WTC11 (cell line): ENCODE measurements around the gene SULF2. TPM values are rescaled to one million over a fixed set of nuclear protein-coding genes. Genes with fewer than 3 reads are reported as not detected.

Experiments
- ATAC-seq: fragments of 200-7000 bp; cut with Tn5 transposase; 2 replicates; pipeline ENCODE4 v1.10.0; 2021; ENCODE audit warnings: mild to moderate bottlenecking, moderate library complexity
- CTCF ChIA-PET: fragments of 300-600 bp; sonication (Branson Sonifier 250); formaldehyde crosslinking; loops from one replicate; lab custom pipeline; 2021; ENCODE audit warnings: antibody characterized with exemption; lab: Charles Lee
- POLR2A ChIA-PET: fragments of 350-600 bp; sonication (Branson Sonifier 250); formaldehyde crosslinking; loops from one replicate; lab custom pipeline; 2021; ENCODE audit warnings: antibody characterized with exemption; lab: Charles Lee
- DNase-seq: peaks from one replicate; pipeline ENCODE4 v3.0.0; 2021; ENCODE audit warnings: low spot score
- H3K27ac Mint-ChIP-seq: 2 replicates; pipeline ENCODE4 v1.8.0; 2021; ENCODE audit warnings: mixed read lengths
- H3K27me3 Mint-ChIP-seq: 2 replicates; pipeline ENCODE4 v1.8.0; 2021; ENCODE audit warnings: low read depth, mild to moderate bottlenecking, moderate library complexity, mixed read lengths
- H3K36me3 Mint-ChIP-seq: 2 replicates; pipeline ENCODE4 v1.8.0; 2021; ENCODE audit warnings: mixed read lengths
- H3K4me1 Mint-ChIP-seq: 2 replicates; pipeline ENCODE4 v1.8.0; 2022; ENCODE audit warnings: mixed read lengths
- H3K4me3 Mint-ChIP-seq: 2 replicates; pipeline ENCODE4 v1.8.0; 2021; ENCODE audit warnings: mild to moderate bottlenecking, moderate library complexity, mixed read lengths
- H3K9me3 Mint-ChIP-seq: 2 replicates; pipeline ENCODE4 v1.8.0; 2021; ENCODE audit warnings: mixed read lengths
- ATF3 ChIP-seq: sonication (generic); formaldehyde crosslinking; conservative IDR thresholded peaks from 2 replicates; pipeline ENCODE4 v1.8.1; 2022; ENCODE audit warnings: mild to moderate bottlenecking, missing genetic modification reagents
- ATF6 ChIP-seq: sonication (generic); formaldehyde crosslinking; IDR thresholded peaks from 2 replicates; pipeline ENCODE4 v1.8.1; 2023; ENCODE audit warnings: mild to moderate bottlenecking, missing genetic modification reagents
- CREM ChIP-seq: sonication (generic); formaldehyde crosslinking; IDR thresholded peaks from 2 replicates; pipeline ENCODE4 v1.8.1; 2022; ENCODE audit warnings: mild to moderate bottlenecking, missing genetic modification reagents, moderate library complexity
- EMX1 ChIP-seq: fragments of 250-450 bp; sonication (Bioruptor Pico); IDR thresholded peaks from 2 replicates; pipeline ENCODE4 v1.8.0; 2021; ENCODE audit warnings: mild to moderate bottlenecking
- GABPB1 ChIP-seq: sonication (generic); formaldehyde crosslinking; IDR thresholded peaks from 2 replicates; pipeline ENCODE4 v1.8.1; 2023; ENCODE audit warnings: mild to moderate bottlenecking, missing genetic modification reagents
- GRHL2 ChIP-seq: fragments of 250-450 bp; sonication (Bioruptor Pico); IDR thresholded peaks from 2 replicates; pipeline ENCODE4 v1.8.0; 2022; ENCODE audit warnings: mild to moderate bottlenecking, moderate library complexity; ENCODE audit not compliant: insufficient replicate concordance, severe bottlenecking
- HMGA2 ChIP-seq: fragments of 250-450 bp; sonication (Bioruptor Pico); IDR thresholded peaks from 2 replicates; pipeline ENCODE4 v1.4.0; 2021; ENCODE audit warnings: mild to moderate bottlenecking, moderate library complexity
- IRF2 ChIP-seq: sonication (generic); formaldehyde crosslinking; IDR thresholded peaks from 2 replicates; pipeline ENCODE4 v1.8.0; 2022; ENCODE audit warnings: low read depth, missing genetic modification reagents, borderline replicate concordance
- JAZF1 ChIP-seq: fragments of 250-450 bp; sonication (Bioruptor Pico); IDR thresholded peaks from 2 replicates; pipeline ENCODE4 v1.9.0; 2021; ENCODE audit warnings: moderate library complexity, mild to moderate bottlenecking, inconsistent platforms
- MYBL2 ChIP-seq: sonication (generic); formaldehyde crosslinking; IDR thresholded peaks from 2 replicates; pipeline ENCODE4 v1.8.1; 2023; ENCODE audit warnings: mild to moderate bottlenecking, moderate library complexity, missing genetic modification reagents
- SP1 ChIP-seq: sonication (generic); formaldehyde crosslinking; conservative IDR thresholded peaks from 2 replicates; pipeline ENCODE4 v1.8.1; 2022; ENCODE audit warnings: missing genetic modification reagents
- TCF7 ChIP-seq: sonication (generic); formaldehyde crosslinking; IDR thresholded peaks from 2 replicates; pipeline ENCODE4 v1.8.0; 2022; ENCODE audit warnings: mild to moderate bottlenecking, low read depth, missing genetic modification reagents, moderate library complexity
- TP53 ChIP-seq: sonication (generic); formaldehyde crosslinking; IDR thresholded peaks from 2 replicates; pipeline ENCODE4 v1.8.1; 2023; ENCODE audit warnings: mild to moderate bottlenecking, missing genetic modification reagents
- ZNF263 ChIP-seq: sonication (generic); formaldehyde crosslinking; IDR thresholded peaks from 2 replicates; pipeline ENCODE4 v1.8.1; 2022; ENCODE audit warnings: low read depth, mild to moderate bottlenecking, moderate library complexity, missing genetic modification reagents
- ZNF416 ChIP-seq: fragments of 250-450 bp; sonication (Bioruptor Pico); IDR thresholded peaks from 2 replicates; pipeline ENCODE4 v1.9.0; 2021; ENCODE audit warnings: mild to moderate bottlenecking, inconsistent platforms
- ZNF671 ChIP-seq: fragments of 250-450 bp; sonication (Bioruptor Pico); IDR thresholded peaks from 2 replicates; pipeline ENCODE4 v1.8.0; 2021; ENCODE audit warnings: mild to moderate bottlenecking
- total RNA-seq: library from RNA; stranded (reverse); gene quantifications from 3 replicates; pipeline ENCODE4 v1.2.3, GENCODE V29; 2021
- TF ChIP-seq, protein P1 (sequence below): sonication (generic); formaldehyde crosslinking; conservative IDR thresholded peaks from 2 replicates; pipeline ENCODE4 v1.8.1; 2023; ENCODE audit warnings: mild to moderate bottlenecking, low read depth, missing genetic modification reagents, moderate library complexity
- TF ChIP-seq, protein P2 (sequence below): fragments of 250-450 bp; sonication (Bioruptor Pico); IDR thresholded peaks from 2 replicates; pipeline ENCODE4 v1.9.0; 2021; ENCODE audit warnings: mild to moderate bottlenecking
- TF ChIP-seq, protein P3 (sequence below): fragments of 250-450 bp; sonication (Bioruptor Pico); IDR thresholded peaks from 2 replicates; pipeline ENCODE4 v1.9.0; 2021; ENCODE audit warnings: mild to moderate bottlenecking
- TF ChIP-seq, protein P4 (sequence below): sonication (generic); formaldehyde crosslinking; IDR thresholded peaks from 2 replicates; pipeline ENCODE4 v1.8.0; 2023; ENCODE audit warnings: missing genetic modification reagents

Gene SULF2
- total RNA-seq, 1 experiment from 2014 or later: 36.0 TPM

DNA sequence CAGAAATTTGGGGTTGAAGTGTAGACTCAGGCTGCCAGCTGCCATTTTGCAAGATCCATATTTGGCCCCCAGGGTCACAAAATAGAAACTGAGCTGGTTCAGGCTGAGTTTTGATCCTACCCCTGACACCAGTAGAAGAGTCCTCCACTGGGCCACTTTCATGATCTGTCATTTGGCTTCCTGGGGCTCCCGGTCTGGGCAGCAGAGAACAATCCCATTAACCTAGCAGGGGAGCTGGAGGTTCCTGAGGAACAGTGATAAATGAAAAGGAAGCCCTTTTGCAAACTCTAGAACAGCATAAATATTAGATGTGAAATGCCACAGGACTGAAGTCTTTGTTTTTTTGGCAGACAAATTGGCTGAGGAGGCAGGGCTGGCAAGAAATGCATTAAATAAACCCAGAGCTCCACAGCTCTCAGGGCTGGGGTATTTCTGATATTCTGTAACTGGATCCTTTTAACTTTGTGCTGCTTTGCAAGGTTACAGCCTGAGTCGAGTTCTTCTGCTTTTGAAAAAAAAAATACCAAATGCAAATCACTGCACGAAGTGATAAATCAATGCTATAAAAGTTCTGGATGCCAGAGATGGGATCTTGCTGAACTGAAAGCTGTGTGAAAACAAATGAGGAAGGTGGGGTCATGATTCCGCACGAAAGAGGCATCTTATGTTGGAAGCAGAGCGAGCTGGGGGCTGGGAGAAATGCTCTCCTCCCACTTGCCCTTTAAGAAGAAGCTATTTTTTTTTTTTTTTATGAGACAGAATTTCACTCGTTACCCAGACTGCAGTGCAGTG, 64.4 kb downstream of the SULF2 start (continued):
- TF ChIP-seq, protein P1, sequence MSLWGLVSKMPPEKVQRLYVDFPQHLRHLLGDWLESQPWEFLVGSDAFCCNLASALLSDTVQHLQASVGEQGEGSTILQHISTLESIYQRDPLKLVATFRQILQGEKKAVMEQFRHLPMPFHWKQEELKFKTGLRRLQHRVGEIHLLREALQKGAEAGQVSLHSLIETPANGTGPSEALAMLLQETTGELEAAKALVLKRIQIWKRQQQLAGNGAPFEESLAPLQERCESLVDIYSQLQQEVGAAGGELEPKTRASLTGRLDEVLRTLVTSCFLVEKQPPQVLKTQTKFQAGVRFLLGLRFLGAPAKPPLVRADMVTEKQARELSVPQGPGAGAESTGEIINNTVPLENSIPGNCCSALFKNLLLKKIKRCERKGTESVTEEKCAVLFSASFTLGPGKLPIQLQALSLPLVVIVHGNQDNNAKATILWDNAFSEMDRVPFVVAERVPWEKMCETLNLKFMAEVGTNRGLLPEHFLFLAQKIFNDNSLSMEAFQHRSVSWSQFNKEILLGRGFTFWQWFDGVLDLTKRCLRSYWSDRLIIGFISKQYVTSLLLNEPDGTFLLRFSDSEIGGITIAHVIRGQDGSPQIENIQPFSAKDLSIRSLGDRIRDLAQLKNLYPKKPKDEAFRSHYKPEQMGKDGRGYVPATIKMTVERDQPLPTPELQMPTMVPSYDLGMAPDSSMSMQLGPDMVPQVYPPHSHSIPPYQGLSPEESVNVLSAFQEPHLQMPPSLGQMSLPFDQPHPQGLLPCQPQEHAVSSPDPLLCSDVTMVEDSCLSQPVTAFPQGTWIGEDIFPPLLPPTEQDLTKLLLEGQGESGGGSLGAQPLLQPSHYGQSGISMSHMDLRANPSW (CRISPR knock-in tag): no peak
- TF ChIP-seq ATF3 (CRISPR knock-in tag) (no peak), GABPB1 (no peak), GRHL2 (CRISPR knock-in tag) (no peak), CREM (CRISPR knock-in tag) (no peak), ZNF416 (CRISPR knock-in tag) (no peak), IRF2 (CRISPR knock-in tag) (no peak), TCF7 (CRISPR knock-in tag) (no peak), JAZF1 (CRISPR knock-in tag) (no peak), ZNF671 (CRISPR knock-in tag) (no peak), SP1 (no peak), ZNF263 (CRISPR knock-in tag) (no peak)
- TF ChIP-seq, protein P2, sequence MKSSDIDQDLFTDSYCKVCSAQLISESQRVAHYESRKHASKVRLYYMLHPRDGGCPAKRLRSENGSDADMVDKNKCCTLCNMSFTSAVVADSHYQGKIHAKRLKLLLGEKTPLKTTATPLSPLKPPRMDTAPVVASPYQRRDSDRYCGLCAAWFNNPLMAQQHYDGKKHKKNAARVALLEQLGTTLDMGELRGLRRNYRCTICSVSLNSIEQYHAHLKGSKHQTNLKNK (CRISPR knock-in tag): no peak
- TF ChIP-seq, protein P3, sequence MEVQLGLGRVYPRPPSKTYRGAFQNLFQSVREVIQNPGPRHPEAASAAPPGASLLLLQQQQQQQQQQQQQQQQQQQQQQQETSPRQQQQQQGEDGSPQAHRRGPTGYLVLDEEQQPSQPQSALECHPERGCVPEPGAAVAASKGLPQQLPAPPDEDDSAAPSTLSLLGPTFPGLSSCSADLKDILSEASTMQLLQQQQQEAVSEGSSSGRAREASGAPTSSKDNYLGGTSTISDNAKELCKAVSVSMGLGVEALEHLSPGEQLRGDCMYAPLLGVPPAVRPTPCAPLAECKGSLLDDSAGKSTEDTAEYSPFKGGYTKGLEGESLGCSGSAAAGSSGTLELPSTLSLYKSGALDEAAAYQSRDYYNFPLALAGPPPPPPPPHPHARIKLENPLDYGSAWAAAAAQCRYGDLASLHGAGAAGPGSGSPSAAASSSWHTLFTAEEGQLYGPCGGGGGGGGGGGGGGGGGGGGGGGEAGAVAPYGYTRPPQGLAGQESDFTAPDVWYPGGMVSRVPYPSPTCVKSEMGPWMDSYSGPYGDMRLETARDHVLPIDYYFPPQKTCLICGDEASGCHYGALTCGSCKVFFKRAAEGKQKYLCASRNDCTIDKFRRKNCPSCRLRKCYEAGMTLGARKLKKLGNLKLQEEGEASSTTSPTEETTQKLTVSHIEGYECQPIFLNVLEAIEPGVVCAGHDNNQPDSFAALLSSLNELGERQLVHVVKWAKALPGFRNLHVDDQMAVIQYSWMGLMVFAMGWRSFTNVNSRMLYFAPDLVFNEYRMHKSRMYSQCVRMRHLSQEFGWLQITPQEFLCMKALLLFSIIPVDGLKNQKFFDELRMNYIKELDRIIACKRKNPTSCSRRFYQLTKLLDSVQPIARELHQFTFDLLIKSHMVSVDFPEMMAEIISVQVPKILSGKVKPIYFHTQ (CRISPR knock-in tag): no peak

- POLR2A ChIA-PET: no interaction called here
- H3K36me3 Mint-ChIP-seq: peaks cover 10% of the 10 kb centered on the region
- H3K27ac Mint-ChIP-seq: no peak overlapping the region
- H3K9me3 Mint-ChIP-seq: peaks cover 11% of the 10 kb centered on the region
- no peak overlapping the region for H3K4me3 Mint-ChIP-seq
- peaks cover 2% of the 10 kb centered on the region for H3K4me1 Mint-ChIP-seq
- TF ChIP-seq EMX1 (CRISPR knock-in tag) (no peak), HMGA2 (CRISPR knock-in tag) (no peak), TP53 (no peak), MYBL2 (CRISPR knock-in tag) (no peak), ATF6 (CRISPR knock-in tag) (no peak)
- TF ChIP-seq, protein P4, sequence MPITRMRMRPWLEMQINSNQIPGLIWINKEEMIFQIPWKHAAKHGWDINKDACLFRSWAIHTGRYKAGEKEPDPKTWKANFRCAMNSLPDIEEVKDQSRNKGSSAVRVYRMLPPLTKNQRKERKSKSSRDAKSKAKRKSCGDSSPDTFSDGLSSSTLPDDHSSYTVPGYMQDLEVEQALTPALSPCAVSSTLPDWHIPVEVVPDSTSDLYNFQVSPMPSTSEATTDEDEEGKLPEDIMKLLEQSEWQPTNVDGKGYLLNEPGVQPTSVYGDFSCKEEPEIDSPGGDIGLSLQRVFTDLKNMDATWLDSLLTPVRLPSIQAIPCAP: no peak
- TF ChIP-seq, all 79 proteins: peak for 0
- H3K27me3 Mint-ChIP-seq: no peaks in the 10 kb centered on the region
- CTCF ChIA-PET: no interaction called here
- ATAC-seq (no peak), DNase-seq (no peak)
Measured at GRCh38 chr20:47719625-47720024, 65.7 kb downstream of the SULF2 start.
